ENCODE results near the gene GAST. TPM values are rescaled to one million over a fixed set of nuclear protein-coding genes. Genes with fewer than 3 reads are reported as not detected.

GAST gene
- total and polyA plus RNA-seq, 2 of the 13 experiments (the other 11 are each of a cell fraction or from before 2014, with no cell fraction given): 0.32 to 0.42 TPM

DNA sequence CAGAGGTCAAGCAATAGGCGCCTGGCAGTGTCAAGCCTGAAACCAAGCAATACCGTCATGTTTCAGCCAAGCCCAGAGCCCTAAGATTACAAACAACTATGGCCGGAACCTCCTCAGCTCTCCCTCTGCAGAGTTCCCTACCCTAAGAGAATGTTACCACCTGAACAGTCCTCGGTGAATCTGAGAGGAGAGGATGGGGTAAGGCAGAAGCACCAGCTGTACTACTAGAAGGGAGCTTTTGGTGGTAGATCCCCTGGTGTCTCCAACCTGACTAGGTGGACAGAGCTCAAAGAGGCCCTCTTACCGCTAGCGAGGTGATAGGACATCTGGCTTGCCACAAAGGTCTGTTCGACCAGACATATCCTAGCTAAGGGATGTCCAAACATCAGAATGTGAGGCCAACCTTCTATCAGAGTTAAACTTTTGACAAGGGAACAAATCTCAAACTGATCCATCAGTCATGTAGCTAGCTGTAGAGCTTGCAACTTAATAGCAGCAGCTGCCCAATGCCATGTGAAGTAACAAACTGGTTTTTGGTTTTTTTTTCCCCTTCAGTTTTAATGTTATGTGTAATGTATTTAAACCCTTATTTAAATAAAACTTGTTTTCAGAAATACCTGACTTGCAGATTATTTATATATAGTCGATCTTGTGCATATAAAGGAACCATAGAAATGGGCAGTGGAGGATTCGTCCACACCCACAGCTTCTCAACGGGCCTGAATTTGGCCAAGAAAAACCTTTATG, 20.9 kb upstream of the GAST start (continued):
- TF ChIP-seq, protein P1, sequence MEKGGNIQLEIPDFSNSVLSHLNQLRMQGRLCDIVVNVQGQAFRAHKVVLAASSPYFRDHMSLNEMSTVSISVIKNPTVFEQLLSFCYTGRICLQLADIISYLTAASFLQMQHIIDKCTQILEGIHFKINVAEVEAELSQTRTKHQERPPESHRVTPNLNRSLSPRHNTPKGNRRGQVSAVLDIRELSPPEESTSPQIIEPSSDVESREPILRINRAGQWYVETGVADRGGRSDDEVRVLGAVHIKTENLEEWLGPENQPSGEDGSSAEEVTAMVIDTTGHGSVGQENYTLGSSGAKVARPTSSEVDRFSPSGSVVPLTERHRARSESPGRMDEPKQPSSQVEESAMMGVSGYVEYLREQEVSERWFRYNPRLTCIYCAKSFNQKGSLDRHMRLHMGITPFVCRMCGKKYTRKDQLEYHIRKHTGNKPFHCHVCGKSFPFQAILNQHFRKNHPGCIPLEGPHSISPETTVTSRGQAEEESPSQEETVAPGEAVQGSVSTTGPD (CRISPR knock-in tag; IDR thresholded peaks at IDR 0.05): no peak
- TF ChIP-seq, protein P2, sequence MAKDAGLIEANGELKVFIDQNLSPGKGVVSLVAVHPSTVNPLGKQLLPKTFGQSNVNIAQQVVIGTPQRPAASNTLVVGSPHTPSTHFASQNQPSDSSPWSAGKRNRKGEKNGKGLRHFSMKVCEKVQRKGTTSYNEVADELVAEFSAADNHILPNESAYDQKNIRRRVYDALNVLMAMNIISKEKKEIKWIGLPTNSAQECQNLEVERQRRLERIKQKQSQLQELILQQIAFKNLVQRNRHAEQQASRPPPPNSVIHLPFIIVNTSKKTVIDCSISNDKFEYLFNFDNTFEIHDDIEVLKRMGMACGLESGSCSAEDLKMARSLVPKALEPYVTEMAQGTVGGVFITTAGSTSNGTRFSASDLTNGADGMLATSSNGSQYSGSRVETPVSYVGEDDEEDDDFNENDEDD (CRISPR knock-in tag; IDR thresholded peaks at IDR 0.05; ENCODE audit: borderline replicate concordance): no peak
- TF ChIP-seq ARID2 (CRISPR knock-in tag; IDR thresholded peaks at IDR 0.05; ENCODE audit: borderline replicate concordance): no peak
- TF ChIP-seq, protein P3, sequence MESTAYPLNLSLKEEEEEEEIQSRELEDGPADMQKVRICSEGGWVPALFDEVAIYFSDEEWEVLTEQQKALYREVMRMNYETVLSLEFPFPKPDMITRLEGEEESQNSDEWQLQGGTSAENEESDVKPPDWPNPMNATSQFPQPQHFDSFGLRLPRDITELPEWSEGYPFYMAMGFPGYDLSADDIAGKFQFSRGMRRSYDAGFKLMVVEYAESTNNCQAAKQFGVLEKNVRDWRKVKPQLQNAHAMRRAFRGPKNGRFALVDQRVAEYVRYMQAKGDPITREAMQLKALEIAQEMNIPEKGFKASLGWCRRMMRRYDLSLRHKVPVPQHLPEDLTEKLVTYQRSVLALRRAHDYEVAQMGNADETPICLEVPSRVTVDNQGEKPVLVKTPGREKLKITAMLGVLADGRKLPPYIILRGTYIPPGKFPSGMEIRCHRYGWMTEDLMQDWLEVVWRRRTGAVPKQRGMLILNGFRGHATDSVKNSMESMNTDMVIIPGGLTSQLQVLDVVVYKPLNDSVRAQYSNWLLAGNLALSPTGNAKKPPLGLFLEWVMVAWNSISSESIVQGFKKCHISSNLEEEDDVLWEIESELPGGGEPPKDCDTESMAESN (CRISPR knock-in tag; conservative IDR thresholded peaks at IDR 0.05): no peak
- TF ChIP-seq POLR2AphosphoS2 (IDR thresholded peaks at IDR 0.05; ENCODE audit: low read depth, low read length): 0 out of 2 replicates have a peak, but pooled peaks have one; percentile 7
- no peak for TF ChIP-seq ELF3 (CRISPR knock-in tag; IDR thresholded peaks at IDR 0.05)
- peak; percentile 37 to 66; a peak in 3 of 4 replicates for TF ChIP-seq POLR2A (IDR thresholded peaks at IDR 0.05; ENCODE audit: insufficient read depth in 1 of 2, low read depth in 2 of 2, low read length in 2 of 2)
- TF ChIP-seq JDP2 (CRISPR knock-in tag; IDR thresholded peaks at IDR 0.05; ENCODE audit: borderline replicate concordance): no peak
- no peak for TF ChIP-seq KDM5B (CRISPR knock-in tag; IDR thresholded peaks at IDR 0.05; ENCODE audit: borderline replicate concordance)
- TF ChIP-seq, protein P4, sequence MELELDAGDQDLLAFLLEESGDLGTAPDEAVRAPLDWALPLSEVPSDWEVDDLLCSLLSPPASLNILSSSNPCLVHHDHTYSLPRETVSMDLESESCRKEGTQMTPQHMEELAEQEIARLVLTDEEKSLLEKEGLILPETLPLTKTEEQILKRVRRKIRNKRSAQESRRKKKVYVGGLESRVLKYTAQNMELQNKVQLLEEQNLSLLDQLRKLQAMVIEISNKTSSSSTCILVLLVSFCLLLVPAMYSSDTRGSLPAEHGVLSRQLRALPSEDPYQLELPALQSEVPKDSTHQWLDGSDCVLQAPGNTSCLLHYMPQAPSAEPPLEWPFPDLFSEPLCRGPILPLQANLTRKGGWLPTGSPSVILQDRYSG (CRISPR knock-in tag; IDR thresholded peaks at IDR 0.05): no peak
- no peak for TF ChIP-seq ZNF17 (CRISPR knock-in tag; IDR thresholded peaks at IDR 0.05)
- TF ChIP-seq, protein P5, sequence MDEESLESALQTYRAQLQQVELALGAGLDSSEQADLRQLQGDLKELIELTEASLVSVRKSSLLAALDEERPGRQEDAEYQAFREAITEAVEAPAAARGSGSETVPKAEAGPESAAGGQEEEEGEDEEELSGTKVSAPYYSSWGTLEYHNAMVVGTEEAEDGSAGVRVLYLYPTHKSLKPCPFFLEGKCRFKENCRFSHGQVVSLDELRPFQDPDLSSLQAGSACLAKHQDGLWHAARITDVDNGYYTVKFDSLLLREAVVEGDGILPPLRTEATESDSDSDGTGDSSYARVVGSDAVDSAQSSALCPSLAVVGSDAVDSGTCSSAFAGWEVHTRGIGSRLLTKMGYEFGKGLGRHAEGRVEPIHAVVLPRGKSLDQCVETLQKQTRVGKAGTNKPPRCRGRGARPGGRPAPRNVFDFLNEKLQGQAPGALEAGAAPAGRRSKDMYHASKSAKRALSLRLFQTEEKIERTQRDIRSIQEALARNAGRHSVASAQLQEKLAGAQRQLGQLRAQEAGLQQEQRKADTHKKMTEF (CRISPR knock-in tag; IDR thresholded peaks at IDR 0.05): no peak
- no peak for TF ChIP-seq TAF1 (CRISPR knock-in tag; IDR thresholded peaks at IDR 0.05)
- TF ChIP-seq, protein P6, sequence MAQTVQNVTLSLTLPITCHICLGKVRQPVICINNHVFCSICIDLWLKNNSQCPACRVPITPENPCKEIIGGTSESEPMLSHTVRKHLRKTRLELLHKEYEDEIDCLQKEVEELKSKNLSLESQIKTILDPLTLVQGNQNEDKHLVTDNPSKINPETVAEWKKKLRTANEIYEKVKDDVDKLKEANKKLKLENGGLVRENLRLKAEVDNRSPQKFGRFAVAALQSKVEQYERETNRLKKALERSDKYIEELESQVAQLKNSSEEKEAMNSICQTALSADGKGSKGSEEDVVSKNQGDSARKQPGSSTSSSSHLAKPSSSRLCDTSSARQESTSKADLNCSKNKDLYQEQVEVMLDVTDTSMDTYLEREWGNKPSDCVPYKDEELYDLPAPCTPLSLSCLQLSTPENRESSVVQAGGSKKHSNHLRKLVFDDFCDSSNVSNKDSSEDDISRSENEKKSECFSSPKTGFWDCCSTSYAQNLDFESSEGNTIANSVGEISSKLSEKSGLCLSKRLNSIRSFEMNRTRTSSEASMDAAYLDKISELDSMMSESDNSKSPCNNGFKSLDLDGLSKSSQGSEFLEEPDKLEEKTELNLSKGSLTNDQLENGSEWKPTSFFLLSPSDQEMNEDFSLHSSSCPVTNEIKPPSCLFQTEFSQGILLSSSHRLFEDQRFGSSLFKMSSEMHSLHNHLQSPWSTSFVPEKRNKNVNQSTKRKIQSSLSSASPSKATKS (CRISPR knock-in tag; IDR thresholded peaks at IDR 0.05): no peak
- no peak for TF ChIP-seq GTF2F1 (IDR thresholded peaks at IDR 0.05; ENCODE audit: low read length)
- TF ChIP-seq, protein P7, sequence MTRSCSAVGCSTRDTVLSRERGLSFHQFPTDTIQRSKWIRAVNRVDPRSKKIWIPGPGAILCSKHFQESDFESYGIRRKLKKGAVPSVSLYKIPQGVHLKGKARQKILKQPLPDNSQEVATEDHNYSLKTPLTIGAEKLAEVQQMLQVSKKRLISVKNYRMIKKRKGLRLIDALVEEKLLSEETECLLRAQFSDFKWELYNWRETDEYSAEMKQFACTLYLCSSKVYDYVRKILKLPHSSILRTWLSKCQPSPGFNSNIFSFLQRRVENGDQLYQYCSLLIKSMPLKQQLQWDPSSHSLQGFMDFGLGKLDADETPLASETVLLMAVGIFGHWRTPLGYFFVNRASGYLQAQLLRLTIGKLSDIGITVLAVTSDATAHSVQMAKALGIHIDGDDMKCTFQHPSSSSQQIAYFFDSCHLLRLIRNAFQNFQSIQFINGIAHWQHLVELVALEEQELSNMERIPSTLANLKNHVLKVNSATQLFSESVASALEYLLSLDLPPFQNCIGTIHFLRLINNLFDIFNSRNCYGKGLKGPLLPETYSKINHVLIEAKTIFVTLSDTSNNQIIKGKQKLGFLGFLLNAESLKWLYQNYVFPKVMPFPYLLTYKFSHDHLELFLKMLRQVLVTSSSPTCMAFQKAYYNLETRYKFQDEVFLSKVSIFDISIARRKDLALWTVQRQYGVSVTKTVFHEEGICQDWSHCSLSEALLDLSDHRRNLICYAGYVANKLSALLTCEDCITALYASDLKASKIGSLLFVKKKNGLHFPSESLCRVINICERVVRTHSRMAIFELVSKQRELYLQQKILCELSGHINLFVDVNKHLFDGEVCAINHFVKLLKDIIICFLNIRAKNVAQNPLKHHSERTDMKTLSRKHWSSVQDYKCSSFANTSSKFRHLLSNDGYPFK (CRISPR knock-in tag; IDR thresholded peaks at IDR 0.05; ENCODE audit: borderline replicate concordance): no peak
- TF ChIP-seq ZNF543 (CRISPR knock-in tag; IDR thresholded peaks at IDR 0.05): no peak

Measured in HepG2 (cell line).